ENCODE data around the gene NDUFC2.

NDUFC2 gene

GRCh38 chr11:78079232-78080083, at the start of gene NDUFC2:
NDUFC2 (minus strand) TSS chr11:78079862; CDS start chr11:78079744, 118 bp downstream.
- no peak for TF ChIP-seq CTCF (IDR thresholded peaks at IDR 0.05; ENCODE audit: control extremely low read depth, extremely low read depth, low read depth, missing control alignments)
- ChIA-PET CTCF (interaction anchor here (0.6 to 1.4 kb wide), 6 partner anchors 11 to 485 kb away, joined by 3 to 4 read pairs (median 3); no protein-coding TSS in a partner anchor), POLR2A (interaction anchor here (0.7 to 0.9 kb wide), 2 partner anchors 9 to 84 kb away, joined by 3 to 4 read pairs; no protein-coding TSS in a partner anchor)
- peak; percentile 83 for DNase-seq (ENCODE audit: extremely low spot score)

- no peak for DNase-seq (ENCODE audit: extremely low spot score)
- POLR2A ChIA-PET: no interaction called here
- CTCF ChIA-PET: no interaction called here
- TF ChIP-seq CTCF (IDR thresholded peaks at IDR 0.05; ENCODE audit: control extremely low read depth, extremely low read depth, low read depth, missing control alignments): no peak
Measured at GRCh38 chr11:78127403-78127802, 47.7 kb upstream of the NDUFC2 start.

- ChIA-PET POLR2A (no interaction called here), CTCF (interaction anchor here (1.3 kb wide), 1 partner anchor 11 kb away, joined by 3 read pairs; no protein-coding TSS in a partner anchor)
- peak; percentile 31 for DNase-seq (ENCODE audit: extremely low spot score)
- no peak for TF ChIP-seq CTCF (IDR thresholded peaks at IDR 0.05; ENCODE audit: control extremely low read depth, extremely low read depth, low read depth, missing control alignments)
Measured at GRCh38 chr11:78112582-78113275, 33.1 kb upstream of the NDUFC2 start.

- no peak for DNase-seq (ENCODE audit: extremely low spot score)
- ChIA-PET POLR2A (no interaction called here), CTCF (no interaction called here)
- TF ChIP-seq CTCF (IDR thresholded peaks at IDR 0.05; ENCODE audit: control extremely low read depth, extremely low read depth, low read depth, missing control alignments): no peak
Measured at GRCh38 chr11:78111298-78111697, 31.6 kb upstream of the NDUFC2 start.

GRCh38 chr11:78110830-78111229, 31.2 kb upstream of the NDUFC2 start:
- POLR2A ChIA-PET: no interaction called here

More at GRCh38 chr11:78110830-78111229, 31.2 kb upstream of the NDUFC2 start:
- DNase-seq (ENCODE audit: extremely low spot score): no peak
- TF ChIP-seq CTCF (IDR thresholded peaks at IDR 0.05; ENCODE audit: control extremely low read depth, extremely low read depth, low read depth, missing control alignments): no peak
- CTCF ChIA-PET: no interaction called here
